HepG2 (cell line): Measurements from ENCODE around the gene TUBGCP4. TPM values are rescaled to one million over a fixed set of nuclear protein-coding genes. Genes with fewer than 3 reads are reported as not detected.
A peak's percentile ranks its signal among the peaks of the same experiment; 100 is the strongest.

Experiments used
- CREM ChIP-seq, 2 experiments: sonication (generic) in 1 of 2; formaldehyde crosslinking in 1 of 2; IDR thresholded peaks; 2 replicates each; pipeline versions ENCODE4 v1.4.0 to v1.6.1; 2016 to 2020; ENCODE audit warnings: antibody characterized with exemption in 1 of 2, mild to moderate bottlenecking in 1 of 2, missing genetic modification reagents in 1 of 2
- EHMT2 ChIP-seq: fragments of 200-600 bp; sonication (generic); IDR thresholded peaks from 2 replicates; pipeline ENCODE4 v1.7.0; 2017; ENCODE audit warnings: antibody characterized with exemption, low read depth, low read length, borderline replicate concordance
- GATA4 ChIP-seq: sonication (generic); IDR thresholded peaks from 2 replicates; pipeline ENCODE4 v1.6.1; 2016; ENCODE audit warnings: antibody characterized with exemption, low read depth, borderline replicate concordance
- GATAD1 ChIP-seq: IDR thresholded peaks from 2 replicates; pipeline ENCODE4 v1.6.1; 2016; ENCODE audit warnings: missing genetic modification reagents, missing compliant biosample characterization
- NCOA1 ChIP-seq: sonication (generic); formaldehyde crosslinking; IDR thresholded peaks from 2 replicates; pipeline ENCODE4 v1.9.0; 2021; ENCODE audit warnings: missing genetic modification reagents
- NR1H2 ChIP-seq: sonication (generic); formaldehyde crosslinking; IDR thresholded peaks from 2 replicates; pipeline ENCODE4 v1.8.1; 2022; ENCODE audit warnings: low read depth, missing genetic modification reagents, borderline replicate concordance
- NR2F1 ChIP-seq, 2 experiments: fragments of 450-650 bp in 1 of 2; formaldehyde crosslinking in 1 of 2; IDR thresholded peaks; 2 replicates each; pipeline versions ENCODE4 v1.5.0 to v1.6.1; 2016 to 2020; ENCODE audit warnings: mild to moderate bottlenecking in 1 of 2, missing compliant biosample characterization in 1 of 2, missing genetic modification reagents in 1 of 2, moderate library complexity in 1 of 2
- POLR2A ChIP-seq, 2 experiments: IDR thresholded peaks; 2 replicates each; pipeline ENCODE4 v1.6.1; 2011; ENCODE audit warnings: low read depth in 2 of 2, low read length in 2 of 2, mild to moderate bottlenecking in 1 of 2, moderate library complexity in 1 of 2; ENCODE audit not compliant: insufficient read depth in 1 of 2
- SOX5 ChIP-seq: IDR thresholded peaks from 2 replicates; pipeline ENCODE4 v1.6.1; 2016; ENCODE audit warnings: borderline replicate concordance
- SP140L ChIP-seq: sonication (generic); formaldehyde crosslinking; IDR thresholded peaks from 2 replicates; pipeline ENCODE4 v1.4.0; 2020; ENCODE audit warnings: missing genetic modification reagents, borderline replicate concordance
- TOE1 ChIP-seq: sonication (generic); formaldehyde crosslinking; IDR thresholded peaks from 2 replicates; pipeline ENCODE4 v1.4.0; 2020; ENCODE audit warnings: mild to moderate bottlenecking, missing genetic modification reagents
- ZBTB21 ChIP-seq: sonication (generic); formaldehyde crosslinking; IDR thresholded peaks from 2 replicates; pipeline ENCODE4 v1.4.0; 2020; ENCODE audit warnings: missing genetic modification reagents
- ZNF460 ChIP-seq: sonication (generic); formaldehyde crosslinking; IDR thresholded peaks from 2 replicates; pipeline ENCODE4 v1.5.1; 2020; ENCODE audit warnings: missing genetic modification reagents, mild to moderate bottlenecking, borderline replicate concordance
- ZNF543 ChIP-seq: sonication (generic); formaldehyde crosslinking; IDR thresholded peaks from 2 replicates; pipeline ENCODE4 v1.4.0; 2020; ENCODE audit warnings: mild to moderate bottlenecking, missing genetic modification reagents
- ZNF850 ChIP-seq: sonication (generic); formaldehyde crosslinking; conservative IDR thresholded peaks from 2 replicates; pipeline ENCODE4 v1.9.0; 2021; ENCODE audit warnings: mild to moderate bottlenecking, missing genetic modification reagents
- polyA plus RNA-seq, 8 experiments: library from polyadenylated mRNA; depleted of rRNA in 3 of 8; stranded (reverse) in 7 of 8; unstranded in 1 of 8; fragments of >200 nt; fragmentation: Illumina TruSeq in 4 of 8; extraction: Trizol in 4 of 8; gene quantifications; 2 replicates each; pipeline versions ENCODE4 v1.2.1 to v1.2.3, GENCODE V29; 2011 to 2016; ENCODE audit warnings: low read depth in 4 of 8, missing spikeins in 1 of 8, mixed read lengths in 1 of 8; ENCODE audit not compliant: insufficient read depth in 1 of 8
- total RNA-seq, 5 experiments: library from RNA; depleted of rRNA; stranded (reverse); fragments of >200 nt; fragmentation: Illumina TruSeq; extraction: Trizol; gene quantifications; 2 replicates each; pipeline ENCODE4 v1.2.3, GENCODE V29; 2016; ENCODE audit warnings: low read depth in 1 of 5
- TF ChIP-seq, protein P1 (sequence below): sonication (generic); formaldehyde crosslinking; IDR thresholded peaks from 2 replicates; pipeline ENCODE4 v1.4.0; 2020; ENCODE audit warnings: missing genetic modification reagents
- TF ChIP-seq, protein P2 (sequence below): sonication (generic); formaldehyde crosslinking; IDR thresholded peaks from 2 replicates; pipeline ENCODE4 v1.5.0; 2020; ENCODE audit warnings: missing genetic modification reagents
- TF ChIP-seq, protein P3 (sequence below): sonication (generic); formaldehyde crosslinking; IDR thresholded peaks from 2 replicates; pipeline ENCODE4 v1.4.0; 2020; ENCODE audit warnings: missing genetic modification reagents, borderline replicate concordance

TUBGCP4 gene
- total and polyA plus RNA-seq, 2 of the 13 experiments (the other 11 are each of a cell fraction or from before 2014, with no cell fraction given): 15.0 to 20.5 TPM

DNA sequence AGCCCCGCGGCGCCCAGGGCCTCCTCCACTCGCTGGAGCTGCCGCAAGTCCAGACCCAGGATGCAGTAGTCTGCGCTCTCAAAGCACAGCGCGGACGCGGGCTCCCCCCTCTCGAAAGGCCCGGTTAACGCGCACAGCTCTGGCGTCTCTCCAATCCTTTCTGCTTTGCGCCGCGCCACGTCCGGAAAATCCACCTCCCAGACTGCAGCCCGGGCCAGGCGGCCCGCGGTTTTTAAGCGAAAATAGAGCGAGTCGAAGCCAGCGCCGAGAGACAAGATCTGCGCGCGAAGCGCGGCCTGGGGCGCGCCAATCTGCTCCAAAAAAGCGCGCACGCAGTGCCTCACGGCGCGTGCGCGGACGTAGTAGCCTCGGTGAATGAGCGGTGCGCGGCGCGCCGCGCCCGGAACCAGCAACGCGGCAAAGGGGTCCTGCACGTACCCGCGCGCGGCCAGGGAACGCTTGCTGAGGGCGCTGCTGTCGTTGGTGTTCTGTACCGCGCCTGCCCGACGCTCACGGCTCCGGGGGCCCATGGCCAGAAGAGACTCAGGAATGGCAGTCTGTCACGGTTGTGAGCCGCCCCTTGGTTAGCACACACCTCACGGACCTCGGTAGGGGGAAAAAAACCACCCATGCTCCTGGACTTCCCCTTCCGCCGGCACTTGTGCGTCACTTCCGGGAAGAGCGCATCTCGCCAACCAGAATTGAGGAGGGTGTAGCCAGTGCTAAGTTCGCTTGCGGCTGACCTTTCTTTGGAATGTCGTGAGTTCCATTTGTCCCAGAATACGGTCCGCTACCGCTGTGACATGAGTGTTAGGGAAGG, 40.7 kb upstream of the TUBGCP4 start, which contains the start of gene LCMT2 (continued):
- TF ChIP-seq, protein P1, sequence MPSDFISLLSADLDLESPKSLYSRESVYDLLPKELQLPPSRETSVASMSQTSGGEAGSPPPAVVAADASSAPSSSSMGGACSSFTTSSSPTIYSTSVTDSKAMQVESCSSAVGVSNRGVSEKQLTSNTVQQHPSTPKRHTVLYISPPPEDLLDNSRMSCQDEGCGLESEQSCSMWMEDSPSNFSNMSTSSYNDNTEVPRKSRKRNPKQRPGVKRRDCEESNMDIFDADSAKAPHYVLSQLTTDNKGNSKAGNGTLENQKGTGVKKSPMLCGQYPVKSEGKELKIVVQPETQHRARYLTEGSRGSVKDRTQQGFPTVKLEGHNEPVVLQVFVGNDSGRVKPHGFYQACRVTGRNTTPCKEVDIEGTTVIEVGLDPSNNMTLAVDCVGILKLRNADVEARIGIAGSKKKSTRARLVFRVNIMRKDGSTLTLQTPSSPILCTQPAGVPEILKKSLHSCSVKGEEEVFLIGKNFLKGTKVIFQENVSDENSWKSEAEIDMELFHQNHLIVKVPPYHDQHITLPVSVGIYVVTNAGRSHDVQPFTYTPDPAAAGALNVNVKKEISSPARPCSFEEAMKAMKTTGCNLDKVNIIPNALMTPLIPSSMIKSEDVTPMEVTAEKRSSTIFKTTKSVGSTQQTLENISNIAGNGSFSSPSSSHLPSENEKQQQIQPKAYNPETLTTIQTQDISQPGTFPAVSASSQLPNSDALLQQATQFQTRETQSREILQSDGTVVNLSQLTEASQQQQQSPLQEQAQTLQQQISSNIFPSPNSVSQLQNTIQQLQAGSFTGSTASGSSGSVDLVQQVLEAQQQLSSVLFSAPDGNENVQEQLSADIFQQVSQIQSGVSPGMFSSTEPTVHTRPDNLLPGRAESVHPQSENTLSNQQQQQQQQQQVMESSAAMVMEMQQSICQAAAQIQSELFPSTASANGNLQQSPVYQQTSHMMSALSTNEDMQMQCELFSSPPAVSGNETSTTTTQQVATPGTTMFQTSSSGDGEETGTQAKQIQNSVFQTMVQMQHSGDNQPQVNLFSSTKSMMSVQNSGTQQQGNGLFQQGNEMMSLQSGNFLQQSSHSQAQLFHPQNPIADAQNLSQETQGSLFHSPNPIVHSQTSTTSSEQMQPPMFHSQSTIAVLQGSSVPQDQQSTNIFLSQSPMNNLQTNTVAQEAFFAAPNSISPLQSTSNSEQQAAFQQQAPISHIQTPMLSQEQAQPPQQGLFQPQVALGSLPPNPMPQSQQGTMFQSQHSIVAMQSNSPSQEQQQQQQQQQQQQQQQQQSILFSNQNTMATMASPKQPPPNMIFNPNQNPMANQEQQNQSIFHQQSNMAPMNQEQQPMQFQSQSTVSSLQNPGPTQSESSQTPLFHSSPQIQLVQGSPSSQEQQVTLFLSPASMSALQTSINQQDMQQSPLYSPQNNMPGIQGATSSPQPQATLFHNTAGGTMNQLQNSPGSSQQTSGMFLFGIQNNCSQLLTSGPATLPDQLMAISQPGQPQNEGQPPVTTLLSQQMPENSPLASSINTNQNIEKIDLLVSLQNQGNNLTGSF (CRISPR knock-in tag): 0 out of 2 replicates have a peak, but pooled peaks have one; percentile 56
- TF ChIP-seq NR1H2 (CRISPR knock-in tag) (peak; percentile 54; the same call in 1 of the 2 replicates), ZNF543 (CRISPR knock-in tag) (peak; percentile 31; the same call in 1 of the 2 replicates), GATAD1 (peak; percentile 91), SOX5 (CRISPR knock-in tag) (no peak), EHMT2 (no peak), POLR2A (IDR thresholded peaks at IDR 0.05; ENCODE audit: insufficient read depth in 1 of 2, low read depth in 2 of 2, low read length in 2 of 2) (peak; percentile 95 to 96), SP140L (CRISPR knock-in tag) (peak; percentile 23; the same call in 1 of the 2 replicates), NCOA1 (CRISPR knock-in tag) (peak; percentile 86; the same call in 1 of the 2 replicates), ZBTB21 (CRISPR knock-in tag) (no peak), GATA4 (peak; percentile 25; the same call in 1 of the 2 replicates), NR2F1 (CRISPR knock-in tag; IDR thresholded peaks at IDR 0.05) (peak; percentile 52 to 66; a peak in 2 of 4 replicates), TOE1 (0 out of 2 replicates have a peak, but pooled peaks have one; percentile 16), CREM (IDR thresholded peaks at IDR 0.05) (peak; percentile 90), CREM (CRISPR knock-in tag; IDR thresholded peaks at IDR 0.05) (no peak), ZNF460 (CRISPR knock-in tag) (no peak), ZNF850 (no peak)
- TF ChIP-seq, protein P2, sequence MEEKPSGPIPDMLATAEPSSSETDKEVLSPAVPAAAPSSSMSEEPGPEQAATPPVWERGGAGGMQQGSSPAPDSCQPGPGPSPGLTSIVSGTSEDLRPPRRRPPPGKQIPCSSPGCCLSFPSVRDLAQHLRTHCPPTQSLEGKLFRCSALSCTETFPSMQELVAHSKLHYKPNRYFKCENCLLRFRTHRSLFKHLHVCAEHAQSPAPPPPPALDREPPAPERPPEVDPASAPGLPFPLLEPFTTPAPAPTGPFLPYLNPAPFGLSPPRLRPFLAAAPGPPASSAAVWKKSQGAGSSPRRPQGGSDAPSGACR (CRISPR knock-in tag): 0 out of 2 replicates have a peak, but pooled peaks have one; percentile 75
- TF ChIP-seq, protein P3, sequence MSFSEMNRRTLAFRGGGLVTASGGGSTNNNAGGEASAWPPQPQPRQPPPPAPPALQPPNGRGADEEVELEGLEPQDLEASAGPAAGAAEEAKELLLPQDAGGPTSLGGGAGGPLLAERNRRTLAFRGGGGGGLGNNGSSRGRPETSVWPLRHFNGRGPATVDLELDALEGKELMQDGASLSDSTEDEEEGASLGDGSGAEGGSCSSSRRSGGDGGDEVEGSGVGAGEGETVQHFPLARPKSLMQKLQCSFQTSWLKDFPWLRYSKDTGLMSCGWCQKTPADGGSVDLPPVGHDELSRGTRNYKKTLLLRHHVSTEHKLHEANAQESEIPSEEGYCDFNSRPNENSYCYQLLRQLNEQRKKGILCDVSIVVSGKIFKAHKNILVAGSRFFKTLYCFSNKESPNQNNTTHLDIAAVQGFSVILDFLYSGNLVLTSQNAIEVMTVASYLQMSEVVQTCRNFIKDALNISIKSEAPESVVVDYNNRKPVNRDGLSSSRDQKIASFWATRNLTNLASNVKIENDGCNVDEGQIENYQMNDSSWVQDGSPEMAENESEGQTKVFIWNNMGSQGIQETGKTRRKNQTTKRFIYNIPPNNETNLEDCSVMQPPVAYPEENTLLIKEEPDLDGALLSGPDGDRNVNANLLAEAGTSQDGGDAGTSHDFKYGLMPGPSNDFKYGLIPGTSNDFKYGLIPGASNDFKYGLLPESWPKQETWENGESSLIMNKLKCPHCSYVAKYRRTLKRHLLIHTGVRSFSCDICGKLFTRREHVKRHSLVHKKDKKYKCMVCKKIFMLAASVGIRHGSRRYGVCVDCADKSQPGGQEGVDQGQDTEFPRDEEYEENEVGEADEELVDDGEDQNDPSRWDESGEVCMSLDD: no peak
